GM21619 (cell line): Measurements from ENCODE around the gene RAP1B.

Experiments used
- ATAC-seq: cut with Tn5 transposase; IDR thresholded peaks from one replicate; pipeline ENCODE4 v1.9.1; 2021; ENCODE audit not compliant: unreplicated experiment

The RAP1B gene

GRCh38 chr12:68686595-68687521 is 76.2 kb downstream of the RAP1B start, which contains the start of gene NUP107:
Gene NUP107 (plus strand): TSS chr12:68686978. CDS start chr12:68687066, 88 bp downstream.
- ATAC-seq = peak; percentile 94

DNA sequence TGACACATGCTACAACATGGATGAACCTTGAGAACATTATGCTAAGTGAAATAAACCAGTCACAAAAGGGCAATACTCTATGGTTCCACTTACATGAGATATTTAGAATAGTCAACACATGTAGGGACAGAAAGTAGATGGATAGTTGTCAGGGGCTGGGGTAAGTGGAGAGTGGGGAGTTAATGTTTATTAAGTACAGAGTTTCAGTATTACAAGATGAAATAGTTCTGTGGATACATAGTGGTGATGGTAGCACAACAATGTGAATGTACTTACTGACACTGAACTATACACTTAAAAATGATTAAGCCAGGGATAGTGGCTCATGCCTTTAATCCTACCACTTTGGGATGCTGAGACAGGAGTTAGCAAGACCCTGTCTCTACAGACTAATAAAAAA is 84.8 kb downstream of the RAP1B start:
- ATAC-seq = no peak

DNA sequence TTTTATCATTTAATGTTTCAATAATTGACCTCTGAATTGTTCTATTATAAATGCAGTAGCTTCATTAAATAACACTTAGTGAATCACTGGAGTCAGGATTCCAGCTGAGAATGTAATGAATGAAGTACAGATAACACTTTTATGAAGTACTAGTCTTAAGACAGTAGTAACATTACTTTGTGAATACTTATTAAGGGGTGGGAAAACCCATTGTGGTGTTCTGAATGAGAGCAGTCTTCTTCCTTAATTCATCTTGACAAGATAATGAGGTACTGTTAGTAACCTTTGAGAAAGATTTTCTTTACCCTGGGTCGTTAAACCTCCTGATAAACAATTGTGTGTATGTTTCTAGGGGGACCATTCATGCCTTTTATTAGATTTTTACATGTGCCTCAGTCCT is 88.8 kb downstream of the RAP1B start:
- no peak for ATAC-seq
